GM23248 (cell line): Measurements from ENCODE around the gene PFN3. TPM values are rescaled to one million over a fixed set of nuclear protein-coding genes. Genes with fewer than 3 reads are reported as not detected.

Source experiments
- DNase-seq: peaks from one replicate; pipeline ENCODE4 v3.0.0-alpha.2; 2015
- H2AFZ ChIP-seq: fragments of 200-600 bp; sonication (generic); 2 replicates; pipeline ENCODE4 v1.6.1; 2016; ENCODE audit warnings: antibody characterized with exemption
- H3F3A ChIP-seq: fragments of 200-600 bp; sonication (generic); 2 replicates; pipeline ENCODE4 v1.6.1; 2016; ENCODE audit warnings: mild to moderate bottlenecking, antibody characterized with exemption, mixed run types; ENCODE audit not compliant: insufficient read depth
- H3K27ac ChIP-seq: fragments of 200-600 bp; sonication (generic); 2 replicates; pipeline ENCODE4 v1.5.1; 2016; ENCODE audit warnings: mild to moderate bottlenecking
- H3K27me3 ChIP-seq: fragments of 200-600 bp; sonication (generic); replicated peaks from 2 replicates; pipeline ENCODE4 v1.6.1; 2016; ENCODE audit warnings: mild to moderate bottlenecking; ENCODE audit not compliant: insufficient read depth
- H3K36me3 ChIP-seq: fragments of 200-600 bp; sonication (generic); 2 replicates; pipeline ENCODE4 v1.6.1; 2016; ENCODE audit warnings: low read depth, mild to moderate bottlenecking
- H3K4me1 ChIP-seq: fragments of 200-600 bp; sonication (generic); 2 replicates; pipeline ENCODE4 v1.6.1; 2016; ENCODE audit warnings: mild to moderate bottlenecking; ENCODE audit not compliant: insufficient read depth
- H3K4me2 ChIP-seq: fragments of 200-600 bp; sonication (generic); one replicate; pipeline ENCODE4 v1.6.1; 2016; ENCODE audit warnings: mild to moderate bottlenecking; ENCODE audit not compliant: unreplicated experiment
- H3K4me3 ChIP-seq: fragments of 200-600 bp; sonication (generic); 2 replicates; pipeline ENCODE4 v1.5.1; 2016; ENCODE audit warnings: mild to moderate bottlenecking
- H3K79me2 ChIP-seq: fragments of 200-600 bp; sonication (generic); 2 replicates; pipeline ENCODE4 v1.6.1; 2016; ENCODE audit warnings: mild to moderate bottlenecking; ENCODE audit not compliant: insufficient read depth
- H3K9ac ChIP-seq: fragments of 200-600 bp; sonication (generic); 2 replicates; pipeline ENCODE4 v1.6.1; 2016; ENCODE audit warnings: mild to moderate bottlenecking
- H3K9me2 ChIP-seq: fragments of 200-600 bp; sonication (generic); 2 replicates; pipeline ENCODE4 v1.6.1; 2016; ENCODE audit warnings: mixed run types, mild to moderate bottlenecking, moderate library complexity; ENCODE audit not compliant: insufficient read depth
- H3K9me3 ChIP-seq: fragments of 200-600 bp; sonication (generic); one replicate; pipeline ENCODE4 v1.6.1; 2017; ENCODE audit warnings: low read depth
- H4K20me1 ChIP-seq: fragments of 200-600 bp; sonication (generic); 2 replicates; pipeline ENCODE4 v1.6.0; 2016; ENCODE audit not compliant: insufficient read depth
- EZH2 ChIP-seq: fragments of 200-600 bp; sonication (generic); IDR thresholded peaks from 2 replicates; pipeline ENCODE4 v1.6.1; 2018; ENCODE audit warnings: antibody characterized with exemption, mild to moderate bottlenecking; ENCODE audit not compliant: insufficient read depth, poor library complexity, severe bottlenecking
- EZH2phosphoT487 ChIP-seq: fragments of 200-600 bp; sonication (generic); IDR thresholded peaks from 2 replicates; pipeline ENCODE4 v1.6.1; 2018; ENCODE audit warnings: antibody characterized with exemption, moderate library complexity, mild to moderate bottlenecking, low read depth; ENCODE audit not compliant: insufficient read depth
- WGBS, 2 experiments: methylation state at CpG; one replicate each; pipeline ENCODE4 v1.1.6; 2015 to 2017; ENCODE audit warnings: low lambda C conversion rate in 2 of 2, low coverage in 1 of 2; ENCODE audit errors: missing lambda C conversion rate in 2 of 2; 5-methylcytosine and 5-hydroxymethylcytosine counted together
- in situ Hi-C: fragments of 300-500 bp; cut with MboI; formaldehyde crosslinking; loops from 2 replicates; pipeline ENCODE4 v1.15.0; 2020
- polyA plus RNA-seq: library from polyadenylated mRNA; unstranded; fragments of >200 nt; fragmentation: Nextera tagmentation; extraction: Ambion mirVana; gene quantifications from 2 replicates; pipeline ENCODE4 v1.2.1, GENCODE V29; 2016
- total RNA-seq: library from RNA; depleted of rRNA; stranded (reverse); fragments of >200 nt; shearing (Covaris generic); gene quantifications from 2 replicates; pipeline ENCODE4 v1.2.3, GENCODE V29; 2014

The PFN3 gene
- total and polyA plus RNA-seq, 2 experiments from 2014 or later = not detected

- in situ Hi-C loops = no loop called here
- H3F3A ChIP-seq = peaks cover 7% of the 10 kb centered on the region
- DNase-seq = no peak
- H3K27me3 ChIP-seq = peaks cover 30% of the 10 kb centered on the region
- no peak overlapping the region for H3K4me3 ChIP-seq
- H3K9me3 ChIP-seq = no peaks in the 10 kb centered on the region
- no peak overlapping the region for H2AFZ ChIP-seq
- TF ChIP-seq EZH2 = no peak
- no peaks in the 10 kb centered on the region for H4K20me1 ChIP-seq
- H3K4me2 ChIP-seq = no peak overlapping the region
- H3K4me1 ChIP-seq = no peaks in the 10 kb centered on the region
- no peak overlapping the region for H3K9ac ChIP-seq
- WGBS, 2 experiments = 72 to 75% methylated on average over 9 of the region's 9 CpGs
- H3K27ac ChIP-seq = no peak overlapping the region
- no peaks in the 10 kb centered on the region for H3K36me3 ChIP-seq
- H3K9me2 ChIP-seq = no peaks in the 10 kb centered on the region
- H3K79me2 ChIP-seq = no peaks in the 10 kb centered on the region
Observed at GRCh38 chr5:177383181-177383580, 17.3 kb downstream of the PFN3 start.

- H4K20me1 ChIP-seq = no peaks in the 10 kb centered on the region
- peak; percentile 42 for DNase-seq
- no peak overlapping the region for H2AFZ ChIP-seq
- no peaks in the 10 kb centered on the region for H3K9me3 ChIP-seq
- in situ Hi-C loops = no loop called here
- no peaks in the 10 kb centered on the region for H3K79me2 ChIP-seq
- no peak overlapping the region for H3K9ac ChIP-seq
- H3K36me3 ChIP-seq = no peaks in the 10 kb centered on the region
- H3K4me3 ChIP-seq = no peak overlapping the region
- no peak overlapping the region for H3K27ac ChIP-seq
- WGBS, 2 experiments = 40 to 46% methylated on average over 9 to 11 of the region's 11 CpGs
- TF ChIP-seq EZH2phosphoT487 (no peak), EZH2 (no peak)
- H3K9me2 ChIP-seq = no peaks in the 10 kb centered on the region
- H3F3A ChIP-seq = peaks cover 4% of the 10 kb centered on the region; the same call in 1 of the 2 replicates
- H3K4me2 ChIP-seq = no peak overlapping the region
- no peaks in the 10 kb centered on the region for H3K4me1 ChIP-seq
- H3K27me3 ChIP-seq = peaks cover 30% of the 10 kb centered on the region
Observed at GRCh38 chr5:177382423-177383029, 17.9 kb downstream of the PFN3 start.

DNA sequence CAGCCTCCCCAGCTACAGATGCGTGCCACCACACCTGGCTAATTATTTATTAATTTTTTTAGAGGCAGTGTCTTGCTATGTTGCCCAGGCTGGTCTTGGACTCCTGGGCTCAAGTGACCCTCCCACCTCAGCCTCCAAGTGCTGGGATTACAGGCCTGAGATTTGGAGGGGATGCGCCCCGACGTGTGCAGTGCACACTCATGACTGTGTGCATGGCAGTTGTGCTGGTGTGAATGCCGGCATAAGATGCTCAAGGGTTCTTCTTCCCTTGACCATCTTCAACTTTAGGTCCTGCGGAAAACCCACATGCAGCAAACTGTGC, 19.7 kb downstream of the PFN3 start:
- Histone ChIP-seq H3K79me2 (no peaks in the 10 kb centered on the region), H3K9ac (no peak overlapping the region), H3K9me3 (no peaks in the 10 kb centered on the region), H3K27me3 (peaks cover 30% of the 10 kb centered on the region), H3K4me1 (no peaks in the 10 kb centered on the region), H3K9me2 (no peaks in the 10 kb centered on the region), H3K4me2 (no peak overlapping the region), H3K36me3 (no peaks in the 10 kb centered on the region), H3K27ac (no peak overlapping the region), H4K20me1 (no peaks in the 10 kb centered on the region), H3K4me3 (no peak overlapping the region), H2AFZ (no peak overlapping the region), H3F3A (peaks cover 4% of the 10 kb centered on the region; the same call in 1 of the 2 replicates)
- TF ChIP-seq EZH2 = no peak
- TF ChIP-seq EZH2phosphoT487 = no peak
- in situ Hi-C loops = no loop called here
- DNase-seq = no peak
- WGBS, 2 experiments = 59 to 65% methylated on average over 6 of the region's 6 CpGs

DNA sequence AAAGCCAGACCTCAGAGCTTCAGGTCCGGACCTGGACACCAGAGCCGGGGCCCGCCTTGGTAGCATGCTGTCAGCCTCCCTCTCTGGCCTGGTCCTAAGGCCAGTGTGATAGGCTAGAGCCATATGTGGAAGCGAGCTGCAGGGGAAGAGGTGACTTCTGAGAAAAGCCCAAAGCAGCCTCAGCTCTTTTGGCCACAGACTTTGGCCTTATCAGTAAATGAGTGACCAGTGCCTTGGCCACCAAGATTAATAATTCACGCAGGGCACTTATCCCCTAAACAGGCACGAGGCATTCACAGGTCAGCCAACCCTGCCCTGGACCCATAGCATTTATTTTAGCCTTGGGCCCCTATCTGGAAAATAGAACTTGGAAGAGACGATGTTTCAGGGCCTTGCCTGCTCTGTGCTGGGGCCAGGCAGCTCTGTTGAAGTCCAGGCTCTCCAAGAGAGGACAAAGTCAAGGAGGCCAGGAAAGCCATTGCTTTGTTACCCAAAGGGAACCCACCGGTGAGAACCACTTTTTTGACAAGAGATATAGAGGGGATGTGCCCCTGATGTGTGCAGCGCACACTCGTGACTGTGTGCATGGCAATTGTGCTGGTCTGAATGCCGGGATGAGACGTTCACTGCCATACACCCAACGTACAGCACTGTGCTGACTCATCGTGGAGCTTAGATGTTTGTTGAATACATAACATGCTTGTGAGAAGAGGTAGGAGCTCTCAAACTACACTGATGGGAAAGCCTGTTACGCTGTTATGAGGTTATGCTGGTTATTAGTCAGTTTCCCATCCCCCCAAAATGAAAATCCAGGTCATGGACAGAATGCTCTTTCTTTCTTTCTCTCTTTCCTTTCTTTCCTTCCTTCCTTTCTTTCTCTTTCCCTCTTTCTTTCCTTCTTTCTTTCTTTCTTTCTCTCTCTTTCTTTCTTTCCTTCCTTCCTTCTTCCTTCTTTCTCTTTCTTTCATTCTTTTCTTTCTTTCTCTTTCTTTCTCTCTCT, 21.3 kb downstream of the PFN3 start:
- no peaks in the 10 kb centered on the region for H3K79me2 ChIP-seq
- H3K27me3 ChIP-seq = peaks cover 19% of the 10 kb centered on the region
- peaks cover 4% of the 10 kb centered on the region; the same call in 1 of the 2 replicates for H3F3A ChIP-seq
- H3K4me1 ChIP-seq = no peaks in the 10 kb centered on the region
- no peak overlapping the region for H2AFZ ChIP-seq
- in situ Hi-C loops = no loop called here
- no peaks in the 10 kb centered on the region for H3K9me2 ChIP-seq
- peak; percentile 90 for DNase-seq
- H3K4me2 ChIP-seq = no peak overlapping the region
- no peaks in the 10 kb centered on the region for H3K9me3 ChIP-seq
- H3K27ac ChIP-seq = no peak overlapping the region
- H4K20me1 ChIP-seq = no peaks in the 10 kb centered on the region
- WGBS, 2 experiments = 62 to 69% methylated on average over 15 of the region's 15 CpGs
- no peak overlapping the region for H3K9ac ChIP-seq
- TF ChIP-seq EZH2phosphoT487 (no peak), EZH2 (no peak)
- no peaks in the 10 kb centered on the region for H3K36me3 ChIP-seq
- no peak overlapping the region for H3K4me3 ChIP-seq
